ENCODE results near the gene RXFP1. TPM values are rescaled to one million over a fixed set of nuclear protein-coding genes. Genes with fewer than 3 reads are reported as not detected.
A peak's percentile ranks its signal among the peaks of the same experiment; 100 is the strongest.

Gene RXFP1
- total RNA-seq, result not detected
- long read RNA-seq, result 0 reads

DNA sequence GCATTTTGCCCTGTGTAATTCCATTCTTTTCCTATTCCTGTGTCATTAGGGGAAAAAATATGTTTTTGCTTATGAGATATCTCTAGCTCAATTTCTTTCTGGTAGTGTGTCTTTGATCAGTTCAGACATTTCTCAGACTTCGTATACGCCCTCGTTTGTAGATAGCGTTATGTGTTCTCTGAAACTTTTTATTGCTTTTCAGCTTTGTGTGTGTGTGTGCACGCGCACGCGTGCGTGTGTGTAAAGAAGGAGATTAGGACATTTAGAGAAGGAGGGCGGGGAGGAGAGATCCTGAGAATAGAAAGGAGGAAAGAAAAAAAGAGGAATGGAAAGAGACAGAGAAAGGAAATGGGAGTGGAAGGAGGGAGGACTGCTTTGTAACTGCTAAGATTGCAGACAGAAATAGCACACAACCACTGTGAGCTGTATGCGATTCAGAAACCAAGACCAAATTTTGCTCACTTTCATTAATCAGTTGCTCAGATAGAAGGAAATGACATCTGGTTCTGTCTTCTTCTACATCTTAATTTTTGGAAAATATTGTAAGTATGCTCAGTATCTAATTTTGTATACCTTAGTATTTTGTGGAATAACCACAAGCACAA, at the start of gene RXFP1:
Gene RXFP1, plus strand, starts transcription at position 399 of the 605 bp plus-strand sequence. Its CDS starts 95 bp downstream, at position 494.
- no peak for DNase-seq
- ATAC-seq (ENCODE audit: poor library complexity), result no peak
- intact Hi-C loops (cut with DNase I), result no loop called here

DNA sequence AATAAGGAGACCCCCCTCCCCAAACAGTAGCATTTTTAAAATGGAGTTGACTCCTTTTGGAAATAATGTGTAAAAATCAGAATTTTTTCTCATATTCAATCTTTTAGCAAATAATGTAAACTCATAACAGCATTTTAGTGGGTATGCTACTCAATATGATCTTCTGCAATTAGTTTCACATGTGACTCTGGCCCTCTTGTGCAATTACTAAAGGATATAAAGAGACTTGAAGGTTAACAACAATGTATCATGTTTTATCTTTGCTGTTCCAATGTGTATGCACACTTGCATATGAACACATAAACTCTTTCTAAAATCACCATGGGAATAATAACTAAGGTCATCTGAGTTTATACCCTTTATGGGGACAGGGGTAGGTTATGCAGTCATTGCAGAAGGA, 39.9 kb upstream of the RXFP1 start:
- DNase-seq (no peak), ATAC-seq (ENCODE audit: poor library complexity) (no peak)
- intact Hi-C loops (cut with DNase I), result no loop called here

GRCh38 chr4:158484173-158484885, 37.4 kb upstream of the RXFP1 start:
- intact Hi-C loops (cut with DNase I), result no loop called here
- no peak for ATAC-seq (ENCODE audit: poor library complexity)
- DNase-seq, result no peak

- intact Hi-C loops (cut with DNase I), result no loop called here
- DNase-seq (no peak), ATAC-seq (ENCODE audit: poor library complexity) (no peak)
Observed at GRCh38 chr4:158490629-158491028, 31.1 kb upstream of the RXFP1 start.

DNA sequence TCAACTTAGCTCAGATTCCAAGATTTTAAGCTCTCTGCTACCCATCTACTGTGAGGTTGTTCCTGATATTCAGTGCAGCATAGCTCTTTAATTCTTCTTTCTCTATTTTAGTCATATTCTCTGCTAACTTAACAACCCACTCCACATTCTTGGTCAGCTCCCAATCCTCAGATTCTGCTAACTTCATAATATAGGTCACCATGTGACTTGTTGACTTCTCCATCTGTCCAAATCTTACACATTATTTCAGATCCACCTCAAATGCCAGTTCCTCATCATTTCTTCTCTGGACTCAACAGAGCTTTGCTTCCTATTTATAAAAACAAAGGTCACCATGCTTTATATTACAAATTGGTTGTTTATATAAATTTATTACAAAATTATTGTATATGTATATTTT, 29.3 kb upstream of the RXFP1 start:
- ATAC-seq (ENCODE audit: poor library complexity), result no peak
- intact Hi-C loops (cut with DNase I), result no loop called here

DNA sequence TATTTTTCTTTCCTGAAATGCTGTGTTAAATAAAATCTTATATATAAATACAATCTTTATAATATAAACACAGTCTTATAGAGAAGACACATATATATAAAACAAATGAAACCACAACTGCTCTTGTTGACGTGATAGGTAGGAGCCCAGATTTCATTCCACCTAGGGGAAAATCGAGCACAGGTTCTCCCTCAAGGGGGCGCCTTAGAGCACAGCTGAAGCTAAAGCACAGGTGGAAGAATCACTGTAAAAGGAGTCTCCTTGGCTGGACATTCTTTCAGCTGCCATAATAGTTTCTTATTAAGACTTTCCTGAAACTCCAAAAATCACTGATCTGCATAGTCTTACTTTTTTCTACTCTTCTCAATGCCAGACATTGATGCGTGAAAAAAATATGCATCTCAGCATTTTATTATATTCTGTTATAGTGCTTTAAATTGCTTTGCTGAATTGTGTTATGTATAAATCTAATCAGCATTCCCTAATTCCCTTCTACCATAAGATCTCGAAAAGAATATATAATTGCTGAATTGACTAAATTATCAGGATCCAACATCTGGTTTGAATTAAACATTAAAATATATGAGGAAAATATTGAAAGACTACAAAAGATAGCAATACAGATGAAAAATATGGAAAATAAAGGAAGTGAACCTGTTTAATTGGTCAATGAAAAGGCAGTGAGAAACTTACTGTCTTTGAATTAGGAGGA, 25.5 kb upstream of the RXFP1 start:
- ATAC-seq (ENCODE audit: poor library complexity) (no peak), DNase-seq (peak; percentile 48)
- intact Hi-C loops (cut with DNase I), result no loop called here

More for the DNA sequence above, 29.3 kb upstream of the RXFP1 start:
- no peak for DNase-seq

- intact Hi-C loops (cut with DNase I), result no loop called here
- DNase-seq (no peak), ATAC-seq (ENCODE audit: poor library complexity) (no peak)
Observed at GRCh38 chr4:158500054-158500453, 21.6 kb upstream of the RXFP1 start.

DNA sequence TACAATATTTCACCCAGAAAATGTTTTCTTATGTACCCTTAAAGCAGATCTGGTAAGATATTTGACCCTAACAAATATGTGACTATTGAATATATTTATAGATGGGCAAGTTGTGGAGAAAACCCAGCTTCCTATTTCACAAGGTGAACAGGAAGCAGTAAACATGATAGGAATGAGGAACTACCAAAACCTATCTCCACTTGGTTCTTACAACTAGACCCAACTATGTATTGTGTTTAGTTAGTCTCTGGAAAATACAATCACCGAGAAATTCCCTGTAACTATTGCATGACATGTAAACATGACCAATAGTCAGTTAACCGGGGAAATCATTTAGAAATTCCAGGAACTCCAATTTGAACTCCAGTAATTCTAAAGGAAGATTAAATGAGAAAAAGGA, 8.4 kb upstream of the RXFP1 start:
- no peak for ATAC-seq (ENCODE audit: poor library complexity)
- intact Hi-C loops (cut with DNase I), result no loop called here
- DNase-seq, result no peak

DNA sequence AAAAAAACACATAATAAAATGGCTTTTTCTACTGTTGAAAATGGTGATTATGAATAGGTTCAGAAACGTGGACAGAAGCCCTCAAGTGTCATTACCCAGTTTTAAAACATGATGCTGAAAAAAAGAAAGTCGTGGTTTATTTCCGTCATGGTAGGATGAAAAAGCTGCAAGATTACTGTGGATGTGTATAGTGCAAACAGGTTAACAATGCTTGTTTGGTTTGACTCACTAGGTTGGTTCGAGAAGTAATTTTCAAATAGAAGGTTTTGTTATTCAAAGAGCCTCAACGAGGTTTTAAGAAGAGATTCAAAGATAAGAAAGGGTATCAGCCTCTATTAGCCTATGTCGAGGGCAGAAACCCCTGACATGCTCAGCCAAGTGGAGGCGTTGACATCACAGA, 2.5 kb upstream of the RXFP1 start:
- ATAC-seq (ENCODE audit: poor library complexity), result no peak
- no peak for DNase-seq
- intact Hi-C loops (cut with DNase I), result no loop called here

DNA sequence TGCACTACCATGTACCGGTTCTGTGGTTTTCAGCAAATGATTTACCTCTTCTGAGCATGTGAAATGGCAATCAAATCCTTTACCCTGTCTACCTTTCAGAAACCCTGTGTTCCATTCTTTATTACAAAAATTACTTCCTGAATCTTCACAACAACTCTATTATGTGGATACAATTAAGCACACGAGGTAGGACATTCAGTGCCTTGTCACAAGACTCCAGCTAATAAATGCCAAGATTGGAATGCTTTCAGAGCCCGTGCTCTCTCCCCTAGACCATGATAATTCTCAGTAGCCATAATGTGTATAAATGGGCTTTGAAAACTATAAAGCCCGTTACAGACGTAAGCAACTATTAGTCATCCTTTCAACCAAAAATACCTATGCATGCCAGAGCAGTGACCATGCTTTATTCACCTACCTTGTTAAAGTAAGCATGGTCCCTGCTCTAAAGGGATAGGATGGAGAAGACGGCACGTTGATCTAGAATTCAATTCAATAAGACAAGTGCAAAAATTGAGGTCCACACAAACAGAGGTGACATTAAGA, 2.4 kb downstream of the RXFP1 start:
- intact Hi-C loops (cut with DNase I), result no loop called here
- no peak for ATAC-seq (ENCODE audit: poor library complexity)
- DNase-seq, result no peak

DNA sequence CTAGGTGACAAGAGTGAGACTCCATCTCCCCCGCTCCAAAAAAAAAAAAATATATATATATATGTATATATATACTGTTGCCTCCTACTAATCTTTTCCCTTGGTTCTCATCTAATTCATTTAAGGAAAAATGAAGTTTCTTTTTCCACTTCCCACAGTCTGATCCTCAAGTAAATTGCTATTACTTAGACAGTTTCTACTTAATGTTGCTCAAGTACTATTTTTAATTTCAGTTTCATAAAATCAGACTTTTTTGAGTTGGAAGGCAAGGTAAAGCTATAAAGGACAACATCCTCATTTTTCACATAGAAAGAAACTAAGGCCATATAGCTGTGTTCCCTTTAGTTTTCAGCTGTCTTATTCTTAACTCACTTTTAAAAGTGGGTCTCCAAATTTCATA, 5.8 kb downstream of the RXFP1 start:
- DNase-seq (no peak), ATAC-seq (ENCODE audit: poor library complexity) (no peak)
- intact Hi-C loops (cut with DNase I), result no loop called here

GRCh38 chr4:158529505-158529904, 7.8 kb downstream of the RXFP1 start:
- no peak for ATAC-seq (ENCODE audit: poor library complexity)
- intact Hi-C loops (cut with DNase I), result no loop called here
- no peak for DNase-seq

GRCh38 chr4:158530381-158530780, 8.7 kb downstream of the RXFP1 start:
- no peak for ATAC-seq (ENCODE audit: poor library complexity)

GRCh38 chr4:158530898-158531297, 9.2 kb downstream of the RXFP1 start:
- no peak for DNase-seq
- no peak for ATAC-seq (ENCODE audit: poor library complexity)
- intact Hi-C loops (cut with DNase I), result no loop called here

More at GRCh38 chr4:158530381-158530780, 8.7 kb downstream of the RXFP1 start:
- intact Hi-C loops (cut with DNase I), result no loop called here
- DNase-seq, result no peak

- intact Hi-C loops (cut with DNase I), result no loop called here
- ATAC-seq (ENCODE audit: poor library complexity), result no peak
- no peak for DNase-seq
Observed at GRCh38 chr4:158532556-158533231, 11.0 kb downstream of the RXFP1 start.

DNA sequence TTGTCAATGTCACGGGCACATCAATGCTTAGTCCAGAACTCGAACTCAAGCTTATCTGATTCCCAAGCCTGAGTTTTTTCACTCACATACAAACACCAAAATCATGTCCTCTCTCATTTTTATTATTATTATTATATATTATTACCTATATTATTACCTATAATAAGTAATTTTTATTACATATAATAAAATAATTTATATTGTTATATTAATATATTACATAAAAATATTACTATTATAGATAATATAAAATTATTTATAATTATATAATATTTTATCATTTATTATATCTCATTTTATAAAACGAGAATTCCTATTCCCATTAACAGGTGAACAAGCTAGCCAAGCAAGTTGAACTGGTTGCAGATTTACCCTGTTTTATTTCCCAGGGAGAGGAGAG, 13.0 kb downstream of the RXFP1 start:
- ATAC-seq (ENCODE audit: poor library complexity), result no peak
- no peak for DNase-seq
- intact Hi-C loops (cut with DNase I), result no loop called here

DNA sequence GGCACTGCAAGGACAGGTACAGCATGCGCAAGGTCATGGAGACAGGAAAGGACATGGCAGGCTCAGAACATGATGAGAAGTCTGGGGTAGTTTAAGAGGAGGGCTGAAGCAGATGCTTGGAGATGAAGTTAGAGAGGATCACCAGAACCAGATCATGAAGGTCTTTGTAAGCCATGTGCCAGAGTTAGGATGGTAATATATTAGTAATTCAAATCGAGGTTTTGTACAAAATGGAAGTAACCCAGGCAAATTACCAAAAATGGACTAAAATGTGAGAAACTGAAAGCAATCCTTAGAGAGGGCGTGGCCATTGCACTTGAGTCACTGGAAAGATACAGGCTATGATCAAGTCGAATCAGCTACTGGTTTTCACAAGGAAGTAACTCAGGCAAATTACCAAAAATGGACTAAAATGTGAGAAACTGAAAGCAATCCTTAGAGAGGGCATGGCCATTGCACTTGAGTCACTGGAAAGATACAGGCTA, 13.5 kb downstream of the RXFP1 start:
- DNase-seq (no peak), ATAC-seq (ENCODE audit: poor library complexity) (no peak)
- intact Hi-C loops (cut with DNase I), result no loop called here

DNA sequence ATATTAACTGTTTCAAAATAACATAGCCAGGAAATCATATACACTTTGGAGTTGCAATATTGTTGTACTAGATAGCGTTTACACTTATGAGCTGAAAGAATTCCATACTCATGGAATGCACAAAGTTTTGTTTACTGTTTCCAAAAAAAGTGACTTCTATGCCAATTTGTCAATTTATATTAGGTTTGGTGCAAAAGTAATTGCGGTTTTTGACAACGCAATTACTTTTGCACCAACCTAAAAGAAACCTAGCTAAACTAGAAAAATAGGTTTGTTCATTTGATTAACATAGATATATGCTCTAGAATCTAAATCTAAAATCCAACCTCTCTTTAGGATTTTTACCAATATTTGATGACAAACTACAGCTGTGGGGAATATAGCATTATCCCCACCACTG, 15.2 kb downstream of the RXFP1 start:
- intact Hi-C loops (cut with DNase I), result no loop called here
- ATAC-seq (ENCODE audit: poor library complexity), result no peak
- no peak for DNase-seq

DNA sequence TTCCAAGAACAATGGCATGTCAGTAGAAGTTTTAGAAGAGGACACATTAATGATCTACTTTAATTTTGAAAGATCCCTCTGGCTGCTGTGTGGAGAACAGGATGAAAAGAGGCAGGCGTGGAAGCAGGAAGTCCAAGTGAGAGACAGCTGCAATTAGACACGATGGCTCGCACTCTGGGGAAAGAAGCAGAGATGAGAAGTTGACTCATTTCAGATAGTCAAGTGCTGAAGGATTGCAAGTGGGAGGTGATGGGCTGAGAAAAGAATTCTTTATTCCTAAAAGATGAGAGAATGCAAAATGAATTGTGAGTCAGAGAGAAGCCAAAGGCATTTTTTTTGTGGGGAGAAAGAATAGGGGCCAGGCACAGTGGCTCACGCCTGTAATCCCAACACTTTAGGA, 16.5 kb downstream of the RXFP1 start:
- intact Hi-C loops (cut with DNase I), result no loop called here
- DNase-seq (no peak), ATAC-seq (ENCODE audit: poor library complexity) (no peak)

Measured in Right ventricle myocardium superior (tissue), 1 donor.